ENCODE results near the gene NBPF11. TPM values are rescaled to one million over a fixed set of nuclear protein-coding genes. Genes with fewer than 3 reads are reported as not detected.
"Not testable (repeated sequence)": the region's sequence is repeated elsewhere in the genome, so short reads cannot be mapped to it uniquely, and the experiment has no call there.

Gene NBPF11
- 14.1 and 14.4 TPM in 2 replicates for total RNA-seq (2021)
- Bru-seq, nascent RNA, result percentile 75 among the genes with signal in this experiment
- BruChase-seq, experiment 1, labeled RNA remaining after a 2-hour chase, result percentile 83 among the genes with signal in this experiment
- percentile 68 among the genes with signal in this experiment for BruChase-seq, experiment 2, labeled RNA remaining after a 6-hour chase
- long read RNA-seq, partial matches to known transcripts, result 4 of 18 reads
- long read RNA-seq, other reads (novel, unspliced or antisense), result 14 of 18 reads

DNA sequence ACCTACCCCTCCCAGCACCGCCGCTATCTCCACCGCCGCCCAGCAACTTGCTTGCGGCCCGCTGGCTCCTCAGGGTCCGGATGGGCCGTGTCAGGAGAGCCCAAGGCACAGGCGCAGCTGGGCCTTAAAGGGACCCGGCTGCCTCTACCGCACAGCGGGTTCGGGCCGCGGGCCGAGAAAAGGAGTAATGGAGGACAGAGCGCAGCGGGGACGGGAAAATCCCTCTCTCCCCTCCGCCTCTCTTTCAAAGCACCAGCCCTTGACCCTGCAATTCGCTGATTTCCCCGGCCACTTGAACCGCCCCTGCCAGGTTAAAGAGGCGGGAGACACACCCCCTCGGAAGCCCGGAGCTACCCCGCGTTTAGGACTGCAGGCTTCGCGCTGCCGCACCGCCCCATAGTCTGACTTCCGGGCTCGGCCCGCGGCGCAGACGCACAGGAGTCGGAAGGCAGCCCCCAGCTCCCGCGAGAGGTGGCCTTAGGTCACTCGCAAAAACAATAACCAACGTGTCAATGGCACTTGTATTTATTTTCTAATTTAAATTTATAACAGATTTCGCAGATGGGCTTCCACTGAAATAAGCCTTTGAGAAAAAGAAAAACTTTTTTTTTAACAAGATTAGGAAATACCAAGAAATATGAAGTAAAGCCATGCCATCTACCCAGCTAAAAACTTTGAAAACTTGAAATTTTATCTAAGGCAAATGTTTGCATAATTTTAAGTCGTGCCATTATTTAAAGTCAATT is at the start of gene NBPF11:
TSS of gene NBPF11 (minus strand) at position 371 of the 746 bp plus-strand sequence. CDS start 25,278 bp downstream, outside the sequence.
- H3K36me3 ChIP-seq (ENCODE audit: insufficient read depth, low read length, poor library complexity, severe bottlenecking); H3K9me3 ChIP-seq (ENCODE audit: low read depth, low read length, poor library complexity, severe bottlenecking); POLR2A ChIA-PET (ENCODE audit: low non-redundant PET); H3K27me3 ChIP-seq (replicated peaks; ENCODE audit: insufficient read depth, low read depth, low read length, poor library complexity); intact Hi-C loops (cut with micrococcal nuclease; ENCODE audit: unreplicated experiment); H3K4me1 ChIP-seq (ENCODE audit: insufficient read depth, low read length, poor library complexity, severe bottlenecking); CTCF ChIA-PET: not testable (repeated sequence)
- peak; percentile 86 for DNase-seq (ENCODE audit: low spot score)
- Histone ChIP-seq H3K27ac (ENCODE audit: low read depth, low read length, poor library complexity, severe bottlenecking) (peak within 1 kb of the TSS; percentile 67), H3K4me3 (ENCODE audit: low read depth, low read length, poor library complexity, severe bottlenecking) (peak within 1 kb of the TSS; percentile 64)
- BruUV-seq (replicated peaks), result TSS peak; percentile 67

DNA sequence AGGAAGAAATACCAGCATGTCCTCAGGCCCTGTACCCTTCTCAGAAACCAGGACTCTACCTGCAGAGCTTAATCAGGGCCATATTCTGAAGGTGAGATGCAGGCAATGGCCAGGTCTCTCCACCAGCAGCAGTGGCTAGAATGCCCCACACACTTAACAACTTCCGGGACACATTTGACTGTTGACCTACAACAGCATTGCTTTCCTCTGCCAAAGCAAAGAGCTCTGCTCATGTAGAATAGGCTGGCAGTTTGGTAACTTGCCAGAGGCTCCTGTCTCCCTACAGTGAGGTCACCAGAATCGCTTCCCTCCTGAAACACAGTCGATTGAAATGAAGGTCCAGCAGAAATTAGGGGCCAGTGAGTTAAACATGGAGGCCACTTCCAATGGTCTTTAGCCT is 45.3 kb upstream of the NBPF11 start:
- DNase-seq (ENCODE audit: low spot score); H3K27me3 ChIP-seq (replicated peaks; ENCODE audit: insufficient read depth, low read depth, low read length, poor library complexity); H3K4me3 ChIP-seq (ENCODE audit: low read depth, low read length, poor library complexity, severe bottlenecking); CTCF ChIA-PET; H3K4me1 ChIP-seq (ENCODE audit: insufficient read depth, low read length, poor library complexity, severe bottlenecking); H3K9me3 ChIP-seq (ENCODE audit: low read depth, low read length, poor library complexity, severe bottlenecking); H3K27ac ChIP-seq (ENCODE audit: low read depth, low read length, poor library complexity, severe bottlenecking); POLR2A ChIA-PET (ENCODE audit: low non-redundant PET); H3K36me3 ChIP-seq (ENCODE audit: insufficient read depth, low read length, poor library complexity, severe bottlenecking); intact Hi-C loops (cut with micrococcal nuclease; ENCODE audit: unreplicated experiment); BruUV-seq (replicated peaks): not testable (repeated sequence)

GRCh38 chr1:148196949-148197348 is 44.9 kb upstream of the NBPF11 start:
- H3K27ac ChIP-seq (ENCODE audit: low read depth, low read length, poor library complexity, severe bottlenecking); H3K4me1 ChIP-seq (ENCODE audit: insufficient read depth, low read length, poor library complexity, severe bottlenecking); DNase-seq (ENCODE audit: low spot score); BruUV-seq (replicated peaks); H3K4me3 ChIP-seq (ENCODE audit: low read depth, low read length, poor library complexity, severe bottlenecking); POLR2A ChIA-PET (ENCODE audit: low non-redundant PET); CTCF ChIA-PET; H3K36me3 ChIP-seq (ENCODE audit: insufficient read depth, low read length, poor library complexity, severe bottlenecking); H3K27me3 ChIP-seq (replicated peaks; ENCODE audit: insufficient read depth, low read depth, low read length, poor library complexity); H3K9me3 ChIP-seq (ENCODE audit: low read depth, low read length, poor library complexity, severe bottlenecking); intact Hi-C loops (cut with micrococcal nuclease; ENCODE audit: unreplicated experiment): not testable (repeated sequence)

DNA sequence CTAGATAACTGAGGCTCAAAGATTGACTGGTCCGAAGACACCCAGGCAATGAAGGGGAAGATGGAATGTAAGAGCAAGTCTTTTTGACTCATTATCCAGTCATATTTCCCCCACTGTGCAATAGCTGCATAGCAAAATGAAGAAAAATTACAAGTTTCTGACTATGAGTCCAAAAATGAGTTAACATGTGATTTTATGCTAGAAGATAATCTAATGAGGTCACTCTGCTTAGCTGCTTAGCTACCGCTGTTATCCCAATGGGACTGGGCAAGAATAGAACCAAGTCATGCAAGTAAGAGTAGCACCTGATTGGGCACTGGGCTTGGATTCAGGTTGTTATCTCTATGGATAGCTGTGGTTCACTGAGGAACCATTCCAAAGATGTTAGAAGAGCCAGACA is 43.0 kb upstream of the NBPF11 start:
- intact Hi-C loops (cut with micrococcal nuclease; ENCODE audit: unreplicated experiment); BruUV-seq (replicated peaks); DNase-seq (ENCODE audit: low spot score); H3K27ac ChIP-seq (ENCODE audit: low read depth, low read length, poor library complexity, severe bottlenecking); H3K36me3 ChIP-seq (ENCODE audit: insufficient read depth, low read length, poor library complexity, severe bottlenecking); CTCF ChIA-PET; H3K9me3 ChIP-seq (ENCODE audit: low read depth, low read length, poor library complexity, severe bottlenecking); H3K27me3 ChIP-seq (replicated peaks; ENCODE audit: insufficient read depth, low read depth, low read length, poor library complexity); POLR2A ChIA-PET (ENCODE audit: low non-redundant PET); H3K4me1 ChIP-seq (ENCODE audit: insufficient read depth, low read length, poor library complexity, severe bottlenecking); H3K4me3 ChIP-seq (ENCODE audit: low read depth, low read length, poor library complexity, severe bottlenecking): not testable (repeated sequence)

GRCh38 chr1:148188768-148189167 is 36.7 kb upstream of the NBPF11 start:
- H3K36me3 ChIP-seq (ENCODE audit: insufficient read depth, low read length, poor library complexity, severe bottlenecking); H3K4me3 ChIP-seq (ENCODE audit: low read depth, low read length, poor library complexity, severe bottlenecking); H3K27me3 ChIP-seq (replicated peaks; ENCODE audit: insufficient read depth, low read depth, low read length, poor library complexity); CTCF ChIA-PET; DNase-seq (ENCODE audit: low spot score); H3K9me3 ChIP-seq (ENCODE audit: low read depth, low read length, poor library complexity, severe bottlenecking); intact Hi-C loops (cut with micrococcal nuclease; ENCODE audit: unreplicated experiment); BruUV-seq (replicated peaks); POLR2A ChIA-PET (ENCODE audit: low non-redundant PET); H3K4me1 ChIP-seq (ENCODE audit: insufficient read depth, low read length, poor library complexity, severe bottlenecking); H3K27ac ChIP-seq (ENCODE audit: low read depth, low read length, poor library complexity, severe bottlenecking): not testable (repeated sequence)

DNA sequence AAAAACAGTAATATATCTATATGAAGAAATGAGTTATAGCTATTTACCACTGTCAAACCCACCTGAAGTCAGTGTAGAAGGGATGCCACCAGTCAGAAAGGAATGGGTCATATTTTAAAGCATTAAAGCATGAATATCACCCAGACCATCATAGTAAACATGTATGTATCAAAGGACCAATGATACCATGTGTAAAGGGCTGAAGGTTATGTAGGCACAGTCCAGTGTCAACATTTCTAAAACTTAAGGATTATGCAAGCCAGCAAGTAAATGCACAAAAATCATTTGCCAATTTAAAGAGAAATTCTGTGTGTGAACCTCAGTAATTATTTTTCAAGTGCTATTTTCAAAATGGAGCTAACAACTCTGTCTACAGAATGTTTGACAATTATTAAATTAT is 26.6 kb upstream of the NBPF11 start:
- CTCF ChIA-PET, result not testable (repeated sequence)

DNA sequence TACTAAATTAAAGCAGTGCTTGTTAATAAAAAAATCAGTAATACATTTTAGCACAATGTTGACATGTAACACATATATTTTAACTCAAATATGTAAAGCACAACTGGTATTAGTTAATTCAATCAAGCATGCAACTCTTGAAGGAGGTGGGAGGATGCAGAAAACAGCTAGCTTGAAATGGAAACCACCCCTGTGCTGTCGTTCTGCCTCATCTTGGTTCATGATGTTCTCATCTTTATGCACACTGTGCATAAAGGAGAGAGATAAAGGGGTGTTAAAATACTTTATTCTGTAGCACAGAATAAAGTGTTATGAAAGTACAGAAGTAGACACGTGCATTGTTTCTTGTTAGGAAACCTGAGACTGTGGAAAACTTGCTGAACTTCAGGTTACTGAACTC is 23.3 kb upstream of the NBPF11 start:
- H3K9me3 ChIP-seq (ENCODE audit: low read depth, low read length, poor library complexity, severe bottlenecking); intact Hi-C loops (cut with micrococcal nuclease; ENCODE audit: unreplicated experiment); H3K27ac ChIP-seq (ENCODE audit: low read depth, low read length, poor library complexity, severe bottlenecking); BruUV-seq (replicated peaks); H3K36me3 ChIP-seq (ENCODE audit: insufficient read depth, low read length, poor library complexity, severe bottlenecking); H3K27me3 ChIP-seq (replicated peaks; ENCODE audit: insufficient read depth, low read depth, low read length, poor library complexity); H3K4me1 ChIP-seq (ENCODE audit: insufficient read depth, low read length, poor library complexity, severe bottlenecking); POLR2A ChIA-PET (ENCODE audit: low non-redundant PET); DNase-seq (ENCODE audit: low spot score); CTCF ChIA-PET; H3K4me3 ChIP-seq (ENCODE audit: low read depth, low read length, poor library complexity, severe bottlenecking): not testable (repeated sequence)

More for the DNA sequence above, 26.6 kb upstream of the NBPF11 start:
- POLR2A ChIA-PET (ENCODE audit: low non-redundant PET); H3K4me3 ChIP-seq (ENCODE audit: low read depth, low read length, poor library complexity, severe bottlenecking); H3K27ac ChIP-seq (ENCODE audit: low read depth, low read length, poor library complexity, severe bottlenecking); H3K36me3 ChIP-seq (ENCODE audit: insufficient read depth, low read length, poor library complexity, severe bottlenecking); DNase-seq (ENCODE audit: low spot score); H3K9me3 ChIP-seq (ENCODE audit: low read depth, low read length, poor library complexity, severe bottlenecking); H3K4me1 ChIP-seq (ENCODE audit: insufficient read depth, low read length, poor library complexity, severe bottlenecking); H3K27me3 ChIP-seq (replicated peaks; ENCODE audit: insufficient read depth, low read depth, low read length, poor library complexity); BruUV-seq (replicated peaks); intact Hi-C loops (cut with micrococcal nuclease; ENCODE audit: unreplicated experiment): not testable (repeated sequence)

DNA sequence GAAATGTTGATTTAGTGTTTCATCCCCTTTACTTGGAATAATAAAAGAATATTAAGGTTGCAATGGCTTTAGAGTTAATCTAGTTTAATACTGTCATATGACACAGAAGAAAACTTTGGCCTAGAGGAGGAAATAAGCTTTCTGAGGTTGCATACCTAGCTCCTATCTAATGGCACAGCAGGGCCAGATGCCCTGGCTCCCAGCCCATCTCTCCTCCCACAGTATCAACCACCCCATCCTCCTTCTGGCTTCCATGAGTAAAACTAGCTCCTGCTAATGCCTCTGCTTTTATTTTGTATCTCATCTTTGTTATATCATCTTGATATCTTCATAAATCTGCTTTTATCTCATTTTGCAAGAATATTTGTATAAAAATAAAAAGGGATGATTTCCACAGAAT is 19.9 kb upstream of the NBPF11 start:
- intact Hi-C loops (cut with micrococcal nuclease; ENCODE audit: unreplicated experiment); H3K36me3 ChIP-seq (ENCODE audit: insufficient read depth, low read length, poor library complexity, severe bottlenecking); BruUV-seq (replicated peaks); H3K27me3 ChIP-seq (replicated peaks; ENCODE audit: insufficient read depth, low read depth, low read length, poor library complexity); DNase-seq (ENCODE audit: low spot score); POLR2A ChIA-PET (ENCODE audit: low non-redundant PET); H3K4me3 ChIP-seq (ENCODE audit: low read depth, low read length, poor library complexity, severe bottlenecking); CTCF ChIA-PET; H3K27ac ChIP-seq (ENCODE audit: low read depth, low read length, poor library complexity, severe bottlenecking); H3K4me1 ChIP-seq (ENCODE audit: insufficient read depth, low read length, poor library complexity, severe bottlenecking); H3K9me3 ChIP-seq (ENCODE audit: low read depth, low read length, poor library complexity, severe bottlenecking): not testable (repeated sequence)
